GM21447 (cell line): ENCODE data around the gene MUC4.
"Not testable (repeated sequence)": the region's sequence is repeated elsewhere in the genome, so short reads cannot be mapped to it uniquely, and the experiment has no call there.

Experiments
- ATAC-seq: cut with Tn5 transposase; IDR thresholded peaks from one replicate; pipeline ENCODE4 v1.9.1; 2021; ENCODE audit not compliant: unreplicated experiment

MUC4 gene

DNA sequence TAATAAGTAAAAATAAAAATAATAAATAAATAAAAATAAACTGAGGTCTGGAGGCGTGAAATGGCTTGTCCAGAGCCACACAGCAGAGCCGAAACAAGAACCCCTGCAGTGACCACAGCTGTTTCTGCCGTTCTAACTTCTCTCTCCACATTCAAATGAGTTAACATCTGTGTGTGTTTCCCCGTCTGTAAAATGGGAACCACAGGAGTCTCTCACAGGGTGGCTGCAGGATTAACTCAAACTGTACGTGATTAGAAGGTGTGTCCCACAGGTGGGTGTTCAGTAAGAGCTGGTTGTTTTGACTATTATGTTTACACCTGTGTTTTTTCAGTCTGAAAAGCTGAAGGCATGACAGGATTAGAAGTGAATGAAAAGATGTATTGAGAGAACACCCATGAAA lies 27.0 kb upstream of the MUC4 start:
- peak; percentile 77 for ATAC-seq

DNA sequence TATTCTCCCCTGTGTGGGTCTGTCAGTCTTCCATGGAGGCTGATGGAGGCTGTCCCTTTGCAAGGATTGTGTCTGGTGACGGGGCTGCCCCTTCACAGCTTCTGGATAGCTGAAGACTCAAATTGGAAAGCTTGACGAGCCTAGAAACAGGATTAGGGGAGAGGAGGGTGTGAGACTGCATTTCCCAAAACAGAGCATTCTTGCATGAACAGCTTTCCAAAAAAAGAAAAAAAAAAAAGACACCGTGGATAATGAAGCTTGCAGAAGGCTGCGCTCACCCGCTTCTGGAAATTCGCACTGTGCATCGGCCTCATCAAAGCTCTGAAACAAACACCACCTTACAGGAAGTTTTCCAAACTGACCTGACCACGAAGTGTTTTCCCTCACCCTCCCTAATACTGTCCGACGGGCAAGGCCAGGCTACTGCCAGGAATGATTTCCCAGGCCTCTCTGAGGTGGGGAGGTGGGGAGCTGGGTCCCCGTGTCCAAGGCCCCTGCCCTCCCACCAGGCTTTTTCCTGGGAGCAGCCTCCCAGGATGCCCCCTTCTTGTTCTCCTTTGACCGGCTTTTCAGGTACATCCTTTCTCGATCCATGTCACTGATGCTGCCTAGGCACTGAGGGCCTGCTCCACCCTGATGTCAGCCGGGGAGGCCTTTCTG lies 24.9 kb upstream of the MUC4 start:
- no peak for ATAC-seq

DNA sequence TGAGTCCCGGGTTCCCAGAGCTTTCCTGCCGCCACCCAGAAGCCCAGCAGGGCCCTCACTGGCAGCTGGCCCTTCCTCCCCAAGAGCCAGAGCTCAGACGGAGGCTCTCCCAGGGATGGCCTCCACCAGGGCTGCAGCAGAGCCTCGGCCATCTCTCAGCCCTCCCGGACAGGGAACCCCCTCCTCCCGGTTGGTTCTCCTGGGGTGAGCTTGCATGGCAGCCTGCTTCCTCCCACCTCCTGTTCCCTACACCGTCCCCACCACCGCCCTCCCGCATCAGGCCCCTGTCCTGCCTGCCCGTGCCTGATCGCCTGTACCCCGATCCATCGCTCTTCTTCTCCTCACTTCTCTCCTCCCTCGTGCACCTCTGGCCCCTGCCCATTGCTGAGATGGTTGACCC lies 24.1 kb upstream of the MUC4 start:
- ATAC-seq, result no peak

DNA sequence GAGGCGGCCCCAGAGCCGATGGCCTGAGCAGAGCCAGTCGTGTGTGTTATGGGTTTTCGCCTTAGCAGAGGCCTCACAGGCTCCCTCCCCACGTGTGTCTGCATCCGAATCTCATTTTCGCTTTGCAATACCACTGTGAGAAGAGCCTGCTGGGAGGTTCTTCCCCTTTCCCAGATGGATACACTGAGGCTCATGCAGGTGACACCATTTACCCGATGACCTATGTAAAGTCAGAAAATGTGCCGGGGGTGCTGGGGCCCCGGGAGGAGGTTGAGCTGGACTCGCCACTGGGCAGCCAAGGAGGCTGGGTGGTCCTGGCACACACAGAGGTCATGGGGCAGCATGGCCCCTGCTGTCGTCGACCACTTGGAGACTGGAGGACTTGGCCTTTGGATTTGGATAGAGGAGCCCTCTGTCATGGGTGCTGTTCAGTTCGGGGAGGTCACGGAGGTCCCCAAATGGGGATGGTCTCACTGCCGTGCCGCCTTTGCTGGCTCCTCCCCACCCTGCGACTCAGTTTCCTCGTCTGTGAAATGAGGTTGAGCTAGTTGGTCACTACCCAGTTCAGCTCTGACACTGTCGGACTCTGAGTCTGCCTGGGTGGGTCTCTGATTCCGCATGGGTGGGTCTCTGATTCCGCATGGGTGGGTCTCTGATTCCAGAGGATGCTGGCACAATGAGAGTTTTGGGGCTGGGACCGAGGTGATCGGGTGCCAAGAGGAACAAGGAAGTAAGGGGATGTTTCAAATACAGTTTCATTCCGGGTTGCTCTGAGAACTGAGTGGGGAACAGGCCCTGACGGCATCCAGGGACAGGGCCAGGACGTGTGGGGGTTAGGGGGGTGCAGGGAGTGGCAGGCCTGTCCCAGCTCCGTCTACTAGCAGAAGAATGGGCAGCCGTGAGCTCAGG lies 23.2 kb upstream of the MUC4 start:
- no peak for ATAC-seq

DNA sequence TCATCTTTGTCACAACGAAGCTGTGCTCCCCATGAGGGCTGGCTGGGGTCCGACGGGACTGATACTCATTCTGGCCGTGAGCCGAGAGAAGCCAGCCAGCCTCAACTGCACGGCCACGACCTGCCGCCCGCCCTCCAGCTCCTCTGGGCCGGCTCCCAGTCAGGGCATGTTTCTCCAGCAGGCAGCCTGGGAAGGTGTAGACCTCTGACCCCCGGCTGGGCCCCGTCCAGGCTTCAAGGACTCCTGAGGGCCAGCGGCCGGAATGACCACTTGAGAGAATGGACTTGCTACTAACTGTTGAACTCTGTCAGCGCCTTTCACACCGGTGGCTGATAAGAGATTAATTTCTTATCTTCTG lies 18.1 kb upstream of the MUC4 start:
- no peak for ATAC-seq

DNA sequence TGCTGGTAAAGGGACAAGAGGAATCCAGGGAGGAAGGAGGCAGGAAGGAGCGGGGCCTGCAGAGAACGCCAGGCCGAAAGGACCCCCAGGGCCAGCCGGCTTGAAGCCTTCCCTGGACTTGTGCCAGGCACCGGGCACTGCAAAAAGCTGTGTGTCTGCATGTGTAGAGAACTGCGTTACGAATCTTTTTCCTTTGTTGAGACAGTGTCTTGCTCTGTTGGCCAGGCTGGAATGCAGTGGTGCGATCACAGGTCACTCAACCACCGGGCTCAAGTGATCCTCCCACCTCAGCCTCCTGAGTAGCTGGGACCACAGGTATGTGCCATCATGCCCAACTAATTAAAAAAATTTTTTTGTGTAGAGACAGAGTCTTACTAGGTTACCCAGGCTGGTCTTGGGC lies 17.0 kb upstream of the MUC4 start:
- ATAC-seq, result no peak

DNA sequence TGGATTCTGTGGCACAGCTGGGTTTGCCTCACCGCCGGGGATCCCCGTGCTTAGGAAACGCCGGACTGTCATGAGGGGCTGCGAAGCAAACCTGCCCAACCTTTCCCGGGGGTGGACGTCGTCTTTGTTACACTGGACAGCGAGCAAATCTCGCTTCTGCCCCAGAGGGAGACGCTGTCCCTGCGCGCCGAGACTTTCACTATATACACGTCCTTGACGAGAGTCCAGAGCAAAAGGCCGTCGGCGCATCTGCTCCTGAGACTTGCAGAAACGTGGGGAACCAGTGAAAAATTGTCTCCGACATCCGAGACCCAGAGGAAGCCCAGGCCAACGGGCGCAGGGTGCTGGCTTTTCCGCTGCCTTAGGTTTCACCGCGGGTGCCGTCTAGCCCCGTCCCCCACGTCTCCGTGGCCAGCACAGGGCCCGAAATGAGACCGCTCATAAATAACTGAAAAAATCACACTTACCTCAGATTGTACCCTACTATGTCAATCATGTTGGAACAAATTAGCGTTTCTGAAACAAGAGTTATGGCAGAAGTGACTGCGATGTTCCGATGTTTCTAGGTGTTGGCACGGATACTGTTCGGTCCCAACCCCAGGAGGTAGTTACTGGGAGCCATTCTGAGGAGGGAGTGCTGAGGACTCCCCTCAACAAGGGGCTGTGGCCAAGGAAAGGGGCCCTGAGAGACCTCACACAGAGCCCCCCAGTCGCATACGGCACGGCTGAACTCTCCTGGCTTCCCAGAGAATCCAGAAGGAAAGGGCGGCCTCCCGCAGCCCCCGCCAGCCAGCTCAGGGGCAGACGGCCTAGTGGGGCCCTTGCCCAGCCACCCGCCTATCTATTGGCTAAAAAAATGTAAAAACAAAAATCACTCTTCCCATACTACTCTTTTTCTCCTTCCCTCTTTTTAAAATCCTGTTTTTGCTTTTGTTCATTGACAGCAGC lies 14.4 kb upstream of the MUC4 start:
- ATAC-seq, result no peak

DNA sequence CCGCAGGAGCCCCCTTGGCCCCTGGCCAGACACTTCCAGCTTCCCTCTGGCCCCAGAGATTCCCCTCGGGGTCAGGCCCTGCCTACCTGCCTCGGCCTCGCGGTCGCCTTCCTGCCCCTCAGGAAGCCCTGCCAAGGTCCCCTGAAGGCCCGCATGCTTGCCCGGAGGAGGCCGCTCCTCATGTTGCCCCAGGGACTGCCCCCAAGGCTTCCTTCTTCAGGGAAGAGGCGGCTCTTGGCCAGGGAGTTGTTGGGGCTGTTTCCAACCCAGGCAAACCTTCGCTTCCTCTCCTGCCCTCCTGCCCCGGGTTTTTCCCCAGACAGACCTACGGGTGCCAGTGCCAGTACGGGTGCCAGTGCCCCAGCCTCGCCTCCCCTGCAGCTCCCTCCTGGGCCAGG lies 13.5 kb upstream of the MUC4 start:
- ATAC-seq, result no peak

DNA sequence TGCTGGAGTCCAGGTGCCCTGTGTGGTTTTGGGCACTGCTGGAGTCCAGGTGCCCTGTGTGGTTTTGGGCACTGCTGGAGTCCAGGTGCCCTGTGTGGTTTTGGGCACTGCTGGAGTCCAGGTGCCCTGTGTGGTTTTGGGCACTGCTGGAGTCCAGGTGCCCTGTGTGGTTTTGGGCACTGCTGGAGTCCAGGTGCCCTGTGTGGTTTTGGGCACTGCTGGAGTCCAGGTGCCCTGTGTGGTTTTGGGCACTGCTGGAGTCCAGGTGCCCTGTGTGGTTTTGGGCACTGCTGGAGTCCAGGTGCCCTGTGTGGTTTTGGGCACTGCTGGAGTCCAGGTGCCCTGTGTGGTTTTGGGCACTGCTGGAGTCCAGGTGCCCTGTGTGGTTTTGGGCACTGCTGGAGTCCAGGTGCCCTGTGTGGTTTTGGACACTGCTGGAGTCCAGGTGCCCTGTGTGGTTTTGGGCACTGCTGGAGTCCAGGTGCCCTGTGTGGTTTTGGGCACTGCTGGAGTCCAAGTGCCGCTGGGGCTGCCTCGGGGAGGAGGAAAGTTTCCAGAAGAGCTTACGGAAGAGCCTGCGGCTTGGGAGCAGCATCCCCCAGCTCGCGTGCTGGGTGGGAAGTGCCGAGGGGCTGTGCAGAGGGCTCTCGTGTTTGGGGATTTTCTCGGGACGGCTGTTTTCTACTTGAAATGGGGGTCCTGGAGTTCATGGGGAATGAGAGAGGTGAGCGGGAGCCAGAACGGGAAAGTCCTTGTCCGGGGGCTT lies 12.9 kb upstream of the MUC4 start:
- not testable (repeated sequence) for ATAC-seq

DNA sequence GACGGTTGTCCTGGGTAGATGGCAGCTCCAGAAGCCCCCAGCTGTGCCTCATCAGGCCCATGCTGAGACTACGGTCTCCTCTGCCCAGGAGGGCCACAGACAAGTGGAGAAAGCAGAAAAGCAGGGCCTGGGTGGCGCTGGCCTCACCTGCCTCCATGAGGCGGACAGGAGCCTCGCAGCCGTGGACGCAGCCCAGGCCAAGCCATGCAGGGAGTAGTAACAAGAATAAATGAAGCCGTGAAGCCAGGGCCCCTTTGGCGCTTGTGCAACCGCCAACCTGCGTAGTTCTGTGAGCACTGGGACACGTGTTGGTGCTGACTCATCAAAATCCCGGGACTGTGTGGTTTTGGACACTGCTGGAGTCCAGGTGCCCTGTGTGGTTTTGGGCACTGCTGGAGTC lies 12.3 kb upstream of the MUC4 start:
- no peak for ATAC-seq

DNA sequence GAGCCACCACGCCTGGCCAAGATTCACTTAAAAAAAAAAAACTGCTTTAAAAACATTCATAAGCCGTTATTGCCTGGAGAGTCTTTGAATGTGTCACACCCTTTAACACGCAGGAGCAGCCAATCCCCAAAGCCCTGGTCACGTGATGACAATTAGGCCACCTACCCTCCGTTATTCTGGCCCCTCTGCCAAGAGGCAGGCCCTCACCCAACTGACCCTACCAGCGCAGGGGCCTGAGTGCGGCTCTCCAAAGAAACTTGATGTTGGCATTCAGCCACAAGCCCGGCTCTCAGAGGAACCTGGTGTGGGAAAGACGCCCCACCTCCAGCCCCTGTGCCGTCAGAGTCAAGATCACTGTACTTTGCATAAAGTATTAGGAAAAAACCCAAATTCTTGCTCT lies 11.6 kb upstream of the MUC4 start:
- no peak for ATAC-seq

DNA sequence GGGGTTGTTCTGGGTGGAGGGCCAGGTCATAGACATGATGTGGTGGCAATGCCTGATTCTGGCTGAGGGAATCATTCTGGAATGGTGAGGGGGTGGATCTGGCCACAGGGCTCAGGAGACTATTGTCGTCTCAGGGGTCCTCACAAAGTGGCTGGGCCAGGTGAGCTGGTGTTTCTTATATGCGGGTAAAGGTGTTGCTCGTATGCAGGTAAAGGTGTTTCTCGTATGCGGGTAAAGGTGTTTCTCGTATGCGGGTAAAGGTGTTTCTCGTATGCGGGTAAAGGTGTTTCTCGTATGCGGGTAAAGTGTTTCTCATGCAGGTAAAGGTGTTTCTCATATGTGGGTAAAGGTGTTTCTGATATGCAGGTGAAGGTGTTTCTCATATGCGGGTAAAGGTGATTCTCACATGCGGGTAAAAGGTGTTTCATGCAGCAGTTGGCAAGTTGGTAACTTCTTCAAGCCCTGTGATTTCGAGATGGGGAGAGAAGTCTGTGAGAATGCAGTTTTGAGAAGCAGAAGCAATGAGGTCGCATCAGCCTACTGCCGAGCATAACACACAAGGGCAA lies 10.5 kb upstream of the MUC4 start:
- no peak for ATAC-seq

DNA sequence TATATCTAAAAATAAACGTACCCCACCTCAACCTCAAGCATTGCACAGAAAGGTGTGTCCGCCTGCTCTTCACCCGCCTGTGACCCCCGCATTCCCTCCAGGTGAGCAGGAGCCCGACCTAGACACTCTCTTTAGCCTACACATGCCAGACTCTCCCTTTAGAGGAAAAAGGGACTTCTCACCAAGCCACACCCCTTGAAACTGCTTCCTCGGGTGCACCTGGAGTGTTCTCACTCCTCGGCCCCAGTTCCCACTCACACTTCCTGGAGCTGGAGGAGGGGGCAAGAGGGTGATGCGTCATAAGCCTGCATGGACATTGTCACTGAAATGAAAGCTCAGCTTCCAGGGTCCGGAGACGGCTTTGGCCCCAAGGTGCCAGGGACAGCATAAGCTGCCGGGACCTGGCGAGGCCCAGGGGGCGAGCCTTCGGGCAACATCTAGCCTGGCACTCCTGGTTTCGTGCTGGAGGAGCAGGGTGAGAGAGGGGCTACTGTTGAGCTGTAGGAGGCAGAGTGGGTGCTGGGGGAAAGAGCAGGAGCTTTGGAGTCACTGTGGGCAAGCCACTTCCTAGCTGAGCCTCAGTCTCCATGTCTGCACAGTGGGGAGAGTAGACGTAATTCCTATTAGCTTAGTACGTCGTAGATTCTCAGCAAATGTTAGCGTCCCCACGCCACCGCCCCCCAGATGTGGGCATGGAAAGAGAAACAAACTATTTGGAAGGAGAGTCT lies 9.8 kb upstream of the MUC4 start:
- no peak for ATAC-seq

DNA sequence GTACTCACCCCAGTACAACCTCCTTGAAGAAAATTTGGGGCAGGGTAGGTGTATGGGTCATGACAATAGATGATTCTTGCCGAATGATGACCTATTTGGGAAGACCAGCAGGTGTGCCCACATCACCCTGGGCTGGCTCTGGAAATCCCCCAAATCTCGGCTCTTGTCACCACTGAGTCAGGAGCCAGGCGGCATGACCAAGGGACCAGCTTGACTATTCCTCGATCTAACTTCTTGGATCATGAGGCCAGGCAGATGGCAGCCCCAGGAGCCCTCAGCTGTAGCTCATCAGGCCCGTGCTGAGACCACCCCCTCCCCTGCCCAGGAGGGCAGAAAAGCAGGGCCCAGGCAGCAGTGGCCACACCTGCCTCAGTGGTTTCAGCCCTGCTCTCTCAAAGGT lies 9.2 kb upstream of the MUC4 start:
- ATAC-seq, result no peak

DNA sequence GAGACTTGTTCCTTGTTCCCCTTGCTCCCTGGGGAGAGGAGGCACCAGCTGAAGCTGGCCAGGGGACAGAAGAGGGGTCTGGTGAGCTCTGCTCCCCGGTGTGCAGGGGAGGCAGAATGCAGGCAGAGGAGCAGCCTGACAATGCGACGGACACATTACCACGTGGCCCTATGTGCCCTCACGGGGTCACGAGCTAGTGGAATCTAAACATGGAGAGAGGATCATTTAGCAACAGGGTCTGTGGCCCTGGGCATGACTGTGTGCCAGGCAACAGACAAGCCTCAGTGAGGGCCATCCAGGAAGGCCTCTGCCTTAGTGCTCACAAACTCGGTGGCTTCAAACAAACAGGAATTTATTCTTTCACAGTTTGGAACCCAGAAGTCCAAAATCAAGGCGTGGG lies 8.5 kb upstream of the MUC4 start:
- no peak for ATAC-seq

DNA sequence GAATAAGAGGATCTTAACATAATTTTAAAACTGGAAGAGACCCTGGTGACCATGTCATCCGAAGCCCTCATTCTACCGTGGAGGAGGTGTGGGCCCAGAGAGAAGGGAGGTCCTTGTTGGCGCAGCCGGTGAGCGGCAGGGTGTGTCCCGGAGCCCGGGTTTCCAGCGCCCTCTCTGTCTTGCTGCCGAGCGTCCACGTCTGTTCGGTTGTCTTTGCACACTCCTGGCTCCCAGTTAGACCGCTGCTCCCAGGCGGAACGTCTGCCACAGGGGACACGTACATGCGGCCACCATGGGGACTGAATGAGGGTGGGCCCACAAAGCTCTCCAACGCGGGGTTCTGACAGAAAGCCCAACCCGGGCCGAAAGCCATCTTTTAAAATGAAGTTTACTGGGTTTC lies 6.6 kb upstream of the MUC4 start:
- ATAC-seq, result no peak

DNA sequence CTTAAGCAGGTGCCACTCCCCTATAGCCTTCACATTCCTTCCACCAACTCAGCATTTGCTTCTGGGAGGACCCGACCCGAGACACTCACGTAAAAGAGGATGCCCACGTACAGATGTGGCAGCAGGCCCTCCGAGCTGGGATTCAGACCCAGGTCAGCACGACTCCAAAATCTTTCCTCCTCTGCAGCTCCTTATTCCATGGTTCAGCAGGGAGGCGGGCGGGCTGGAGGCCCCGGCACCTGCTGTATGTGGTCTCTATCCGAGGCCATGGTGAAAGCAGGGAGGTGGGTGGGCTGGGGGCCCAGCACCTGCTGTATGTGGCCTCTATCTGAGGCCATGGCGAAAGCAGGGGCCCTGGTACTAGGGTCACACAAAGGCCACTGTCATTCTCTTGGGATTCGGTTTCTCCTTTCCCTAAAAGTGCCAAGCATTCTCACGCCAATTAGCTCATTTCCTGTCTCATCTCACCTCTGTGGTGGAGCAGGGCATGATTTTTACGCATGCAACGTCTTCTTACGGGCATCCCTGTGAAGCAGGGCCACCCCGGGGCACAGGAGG lies 5.9 kb upstream of the MUC4 start:
- no peak for ATAC-seq

DNA sequence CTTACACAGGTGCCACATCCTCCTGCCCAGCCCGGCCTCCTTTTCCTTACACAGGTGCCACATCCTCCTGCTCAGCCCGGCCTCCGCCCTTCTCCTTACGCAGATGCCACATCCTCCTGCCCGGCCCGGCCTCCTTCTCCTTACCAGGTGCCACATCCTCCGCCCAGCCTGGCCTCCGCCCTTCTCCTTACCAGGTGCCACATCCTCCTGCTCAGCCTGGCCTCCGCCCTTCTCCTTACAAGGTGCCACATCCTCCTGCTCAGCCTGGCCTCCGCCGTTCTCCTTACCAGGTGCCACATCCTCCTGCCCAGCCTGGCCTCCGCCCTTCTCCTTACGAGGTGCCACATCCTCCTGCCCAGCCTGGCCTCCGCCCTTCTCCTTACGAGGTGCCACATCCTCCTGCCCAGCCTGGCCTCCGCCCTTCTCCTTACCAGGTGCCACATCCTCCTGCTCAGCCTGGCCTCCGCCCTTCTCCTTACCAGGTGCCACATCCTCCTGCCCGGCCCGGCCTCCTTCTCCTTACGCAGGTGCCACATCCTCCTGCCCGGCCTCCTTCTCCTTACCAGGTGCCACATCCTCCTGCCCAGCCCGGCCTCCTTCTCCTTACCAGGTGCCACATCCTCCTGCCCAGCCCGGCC lies 4.7 kb upstream of the MUC4 start:
- ATAC-seq, result not testable (repeated sequence)

DNA sequence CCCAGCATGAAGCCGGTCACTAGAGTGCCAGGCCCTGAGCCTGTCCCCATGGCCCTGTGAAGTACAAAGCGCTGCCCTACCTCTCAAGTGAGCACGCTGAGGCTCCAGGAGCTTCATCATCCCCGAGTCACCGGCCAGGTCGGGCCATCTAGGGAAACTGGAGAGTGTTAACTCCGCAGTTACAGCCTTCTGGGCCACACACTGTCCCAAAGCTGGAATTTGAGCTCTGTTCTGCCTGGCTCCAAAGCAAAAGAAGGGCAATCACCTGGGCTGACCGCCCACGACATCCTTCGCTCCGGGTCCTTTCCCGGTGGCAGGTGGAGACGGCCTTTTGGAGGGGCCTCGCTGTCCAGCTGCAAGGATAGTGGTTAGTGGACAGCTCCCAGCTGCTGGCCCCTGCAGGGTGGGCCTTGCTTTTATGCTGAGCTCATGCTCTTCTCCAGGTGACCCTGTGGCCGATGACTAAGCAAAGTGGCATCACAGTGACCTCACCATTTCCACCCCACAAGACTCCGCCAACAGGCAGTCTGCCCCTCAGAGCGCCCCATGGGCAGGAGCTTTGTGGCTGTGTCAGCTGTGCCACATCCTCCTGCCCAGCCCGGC lies 3.5 kb upstream of the MUC4 start:
- no peak for ATAC-seq
